CD4-positive, alpha-beta T cell (primary cell): ENCODE measurements around the gene PHACTR3. TPM values are rescaled to one million over a fixed set of nuclear protein-coding genes. Genes with fewer than 3 reads are reported as not detected.

Source experiments
- ATAC-seq: fragments of 200-7000 bp; cut with Tn5 transposase; one replicate; pipeline ENCODE4 v1.10.0; 2022; ENCODE audit warnings: mild to moderate bottlenecking; ENCODE audit not compliant: poor library complexity
- CTCF ChIA-PET: fragments of 350-600 bp; sonication (Branson Sonifier 250); formaldehyde crosslinking; loops from one replicate; lab custom pipeline; 2021; ENCODE audit warnings: antibody characterized with exemption, inconsistent platforms; lab: Charles Lee
- POLR2A ChIA-PET: fragments of 350-600 bp; sonication (Branson Sonifier 250); formaldehyde crosslinking; loops from one replicate; lab custom pipeline; 2021; ENCODE audit warnings: antibody characterized with exemption, inconsistent platforms; lab: Charles Lee
- DNase-seq, 14 experiments: peaks; one replicate each; pipeline ENCODE4 v3.0.0-alpha.2; 2013 to 2020; ENCODE audit warnings: mixed read lengths in 2 of 14
- H3K27ac ChIP-seq, 2 donors: one replicate each; pipeline versions ENCODE4 v1.5.1 to v1.7.0; 2013; ENCODE audit warnings: low read length in 2 of 2, low read depth in 1 of 2, mild to moderate bottlenecking in 1 of 2
- H3K27me3 ChIP-seq, 2 experiments: 1 replicate in 1 of 2; 2 replicates in 1 of 2; pipeline versions ENCODE4 v1.6.1 to v1.7.0; 2013; ENCODE audit warnings: low read length in 2 of 2, control low read depth in 1 of 2, mild to moderate bottlenecking in 1 of 2, moderate library complexity in 1 of 2; ENCODE audit not compliant: insufficient read depth in 2 of 2, control insufficient read depth in 1 of 2
- H3K36me3 ChIP-seq: one replicate; pipeline ENCODE4 v1.6.1; 2013; ENCODE audit warnings: low read length, control low read depth; ENCODE audit not compliant: insufficient read depth
- H3K4me1 ChIP-seq: one replicate; pipeline ENCODE4 v1.6.1; 2013; ENCODE audit warnings: low read length, control low read depth; ENCODE audit not compliant: insufficient read depth
- H3K4me3 ChIP-seq: one replicate; pipeline ENCODE4 v1.5.1; 2013; ENCODE audit warnings: mild to moderate bottlenecking, low read length, moderate library complexity
- H3K9me3 ChIP-seq, 2 experiments: 1 replicate in 1 of 2; 2 replicates in 1 of 2; pipeline versions ENCODE4 v1.6.1 to v1.7.0; 2013; ENCODE audit warnings: low read length in 2 of 2, mild to moderate bottlenecking in 2 of 2, control low read depth in 1 of 2, moderate library complexity in 1 of 2; ENCODE audit not compliant: control insufficient read depth in 1 of 2, insufficient read depth in 1 of 2
- H3K27ac Mint-ChIP-seq: one replicate; pipeline ENCODE4 v1.8.0; 2020; ENCODE audit warnings: mixed read lengths
- H3K27me3 Mint-ChIP-seq: one replicate; pipeline ENCODE4 v1.8.0; 2021; ENCODE audit warnings: mixed read lengths
- H3K36me3 Mint-ChIP-seq: one replicate; pipeline ENCODE4 v1.8.0; 2021; ENCODE audit warnings: low read depth, mixed read lengths
- H3K4me1 Mint-ChIP-seq: one replicate; pipeline ENCODE4 v1.8.0; 2021; ENCODE audit warnings: low read depth, mixed read lengths
- H3K4me3 Mint-ChIP-seq: one replicate; pipeline ENCODE4 v1.8.0; 2020; ENCODE audit warnings: mild to moderate bottlenecking, mixed read lengths
- H3K9me3 Mint-ChIP-seq: one replicate; pipeline ENCODE4 v1.8.0; 2020; ENCODE audit warnings: mixed read lengths
- intact Hi-C, 2 experiments: fragments of 100-400 bp; cut with DNase I in 1 of 2; cut with micrococcal nuclease in 1 of 2; formaldehyde crosslinking; loops; one replicate each; pipeline versions ENCODE4 v1.15.1 to v1.9.0; 2023 to 2025; cut with DNase I, micrococcal nuclease
- total RNA-seq, 174 experiments: library from RNA in 2 of 174; stranded (reverse) in 2 of 174; gene quantifications; one replicate each; pipeline ENCODE4 v1.2.3 and lab custom pipeline; 2021 to 2026
- TF ChIP-seq, protein P1 (sequence below): fragments of 200-600 bp; IDR thresholded peaks from one replicate; pipeline ENCODE4 v1.8.0; 2022; ENCODE audit warnings: antibody characterized with exemption, mild to moderate bottlenecking

PHACTR3 gene
- total RNA-seq, 2 experiments from 2014 or later, result not detected

DNA sequence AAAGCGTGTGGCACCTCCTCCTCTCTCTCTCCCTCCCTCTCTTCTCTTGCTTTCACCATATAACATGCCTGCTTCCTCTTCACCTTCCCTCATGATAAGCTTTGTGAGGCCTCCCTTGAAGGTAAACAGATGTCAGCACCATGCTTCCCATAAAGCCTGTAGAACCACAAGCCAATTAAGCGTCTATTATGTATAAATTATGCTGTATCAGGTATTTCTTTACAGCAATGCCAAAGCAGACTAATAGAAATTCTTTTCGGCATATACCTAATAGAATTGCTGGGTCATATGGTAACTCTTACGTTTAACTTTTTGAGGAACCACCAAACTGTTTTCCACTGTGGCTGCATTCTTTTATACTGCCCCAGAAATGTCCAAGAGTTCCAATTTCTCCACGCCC, 254.1 kb downstream of the PHACTR3 start:
- Histone ChIP-seq H3K4me1 (no peaks in the 10 kb centered on the region), H3K9me3 (no peaks in the 10 kb centered on the region), H3K4me3 (no peak overlapping the region), H3K36me3 (no peaks in the 10 kb centered on the region), H3K27ac (no peak overlapping the region), H3K27me3 (no peaks in the 10 kb centered on the region)
- intact Hi-C loops, result no loop called here
- H3K27me3 Mint-ChIP-seq, result no peaks in the 10 kb centered on the region
- H3K36me3 Mint-ChIP-seq, result no peaks in the 10 kb centered on the region
- no peak overlapping the region for H3K4me3 Mint-ChIP-seq
- H3K27ac Mint-ChIP-seq, result no peak overlapping the region
- ChIA-PET POLR2A (no interaction called here), CTCF (no interaction called here)
- H3K4me1 Mint-ChIP-seq, result no peaks in the 10 kb centered on the region
- TF ChIP-seq, protein P1, sequence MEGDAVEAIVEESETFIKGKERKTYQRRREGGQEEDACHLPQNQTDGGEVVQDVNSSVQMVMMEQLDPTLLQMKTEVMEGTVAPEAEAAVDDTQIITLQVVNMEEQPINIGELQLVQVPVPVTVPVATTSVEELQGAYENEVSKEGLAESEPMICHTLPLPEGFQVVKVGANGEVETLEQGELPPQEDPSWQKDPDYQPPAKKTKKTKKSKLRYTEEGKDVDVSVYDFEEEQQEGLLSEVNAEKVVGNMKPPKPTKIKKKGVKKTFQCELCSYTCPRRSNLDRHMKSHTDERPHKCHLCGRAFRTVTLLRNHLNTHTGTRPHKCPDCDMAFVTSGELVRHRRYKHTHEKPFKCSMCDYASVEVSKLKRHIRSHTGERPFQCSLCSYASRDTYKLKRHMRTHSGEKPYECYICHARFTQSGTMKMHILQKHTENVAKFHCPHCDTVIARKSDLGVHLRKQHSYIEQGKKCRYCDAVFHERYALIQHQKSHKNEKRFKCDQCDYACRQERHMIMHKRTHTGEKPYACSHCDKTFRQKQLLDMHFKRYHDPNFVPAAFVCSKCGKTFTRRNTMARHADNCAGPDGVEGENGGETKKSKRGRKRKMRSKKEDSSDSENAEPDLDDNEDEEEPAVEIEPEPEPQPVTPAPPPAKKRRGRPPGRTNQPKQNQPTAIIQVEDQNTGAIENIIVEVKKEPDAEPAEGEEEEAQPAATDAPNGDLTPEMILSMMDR, result no peak
- H3K9me3 Mint-ChIP-seq, result peaks cover 2% of the 10 kb centered on the region
- no peak for DNase-seq
- ATAC-seq, result no peak

DNA sequence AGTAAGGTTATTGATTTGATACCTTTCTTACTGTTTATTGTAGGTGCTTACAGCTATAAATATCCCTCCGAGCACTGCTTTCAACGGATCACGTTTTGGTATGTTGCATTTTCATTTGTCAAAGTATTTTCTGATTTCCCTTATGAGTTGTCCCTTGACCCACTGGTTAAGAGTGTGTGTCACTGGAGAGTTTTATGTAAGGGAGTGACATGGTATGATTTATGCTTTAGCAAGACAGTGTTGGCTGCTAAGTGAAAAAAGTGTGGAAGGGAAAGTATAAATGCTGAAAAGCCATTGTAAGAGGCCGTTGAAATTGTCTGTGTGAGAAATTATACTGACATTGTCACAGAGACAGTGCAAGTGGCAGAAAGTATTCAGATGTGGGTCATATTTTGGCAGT, 257.1 kb downstream of the PHACTR3 start:
- no peaks in the 10 kb centered on the region for H3K27me3 Mint-ChIP-seq
- ChIA-PET CTCF (interaction anchor here (1.2 kb wide), 1 partner anchor 10 kb away, joined by 4 read pairs; no protein-coding TSS in a partner anchor), POLR2A (no interaction called here)
- TF ChIP-seq, protein P1, result no peak
- Histone ChIP-seq H3K4me3 (no peak overlapping the region), H3K27me3 (no peaks in the 10 kb centered on the region), H3K9me3 (no peaks in the 10 kb centered on the region), H3K27ac (no peak overlapping the region), H3K36me3 (no peaks in the 10 kb centered on the region), H3K4me1 (no peaks in the 10 kb centered on the region)
- no peaks in the 10 kb centered on the region for H3K4me1 Mint-ChIP-seq
- H3K36me3 Mint-ChIP-seq, result no peaks in the 10 kb centered on the region
- no peak overlapping the region for H3K4me3 Mint-ChIP-seq
- intact Hi-C loops, result no loop called here
- peaks cover 2% of the 10 kb centered on the region for H3K9me3 Mint-ChIP-seq
- no peak for ATAC-seq
- H3K27ac Mint-ChIP-seq, result no peak overlapping the region
- DNase-seq, result no peak

DNA sequence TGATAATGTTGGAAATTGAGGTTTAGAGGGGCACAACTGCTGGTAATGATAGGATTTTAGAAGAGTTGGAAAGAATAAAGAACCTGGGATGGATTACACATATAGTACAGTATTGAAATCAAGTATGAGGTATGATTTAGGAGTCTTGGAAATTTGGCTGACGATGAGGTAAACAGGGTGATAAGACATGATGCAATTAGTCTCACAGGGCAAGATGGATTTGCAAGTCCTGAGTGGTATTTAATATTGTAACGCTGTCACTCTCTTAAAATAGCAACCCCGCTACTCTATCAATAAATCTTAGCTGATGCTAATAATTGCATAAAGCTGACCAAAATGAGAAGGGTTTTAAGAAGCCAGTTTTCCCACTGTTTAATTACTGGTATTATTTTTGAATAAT, 258.7 kb downstream of the PHACTR3 start:
- peaks cover 2% of the 10 kb centered on the region for H3K9me3 Mint-ChIP-seq
- CTCF ChIA-PET, result interaction anchor here (1.9 kb wide), 1 partner anchor 11 kb away, joined by 5 read pairs; no protein-coding TSS in a partner anchor

More for the DNA sequence above, 258.7 kb downstream of the PHACTR3 start:
- Histone ChIP-seq H3K36me3 (no peaks in the 10 kb centered on the region), H3K4me3 (no peak overlapping the region), H3K27me3 (no peaks in the 10 kb centered on the region), H3K4me1 (no peaks in the 10 kb centered on the region), H3K27ac (no peak overlapping the region), H3K9me3 (no peaks in the 10 kb centered on the region)
- H3K27ac Mint-ChIP-seq, result no peak overlapping the region
- no peaks in the 10 kb centered on the region for H3K4me1 Mint-ChIP-seq
- TF ChIP-seq, protein P1, result no peak
- DNase-seq (no peak), ATAC-seq (no peak)
- no peaks in the 10 kb centered on the region for H3K27me3 Mint-ChIP-seq
- POLR2A ChIA-PET, result no interaction called here
- no peaks in the 10 kb centered on the region for H3K36me3 Mint-ChIP-seq
- H3K4me3 Mint-ChIP-seq, result no peak overlapping the region
- intact Hi-C loops, result no loop called here
